ENCODE measurements around the gene FOXO3B. TPM values are rescaled to one million over a fixed set of nuclear protein-coding genes. Genes with fewer than 3 reads are reported as not detected.
"Not testable (repeated sequence)": the region's sequence is repeated elsewhere in the genome, so short reads cannot be mapped to it uniquely, and the experiment has no call there.

FOXO3B gene
- total and polyA plus RNA-seq, 4 donors: 0.95 to 5.2 (median 3.5) TPM; not detected in 1

DNA sequence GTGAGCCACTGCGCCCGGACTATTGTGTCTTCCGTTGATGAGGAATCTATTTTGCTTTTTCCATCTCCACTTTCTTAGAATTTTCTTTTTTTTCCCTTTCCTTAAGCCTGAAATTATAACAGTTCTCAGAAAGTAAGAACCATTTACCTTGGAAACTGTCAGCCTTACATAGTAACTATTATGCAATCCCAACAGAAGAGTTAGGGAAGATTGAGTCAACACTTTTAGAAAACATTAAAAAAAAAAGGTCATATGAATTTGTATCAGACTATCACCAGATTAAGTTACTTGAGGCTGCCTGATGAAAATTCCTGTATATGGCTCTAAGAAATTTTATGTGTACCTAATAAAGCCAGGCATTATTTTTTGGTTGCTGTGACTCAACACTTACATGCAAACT lies 26.1 kb upstream of the FOXO3B start:
- H3K4me1 ChIP-seq (ENCODE audit: control insufficient read depth in 1 of 2, insufficient read depth in 2 of 2, low read length in 2 of 2); intact Hi-C loops (cut with DNase I); H3K27me3 ChIP-seq (ENCODE audit: control insufficient read depth in 1 of 2, insufficient read depth in 2 of 2, low read length in 1 of 2); H3K4me3 ChIP-seq (ENCODE audit: low read length in 2 of 2); ATAC-seq (ENCODE audit: low FRiP score); H3K36me3 ChIP-seq (ENCODE audit: control insufficient read depth in 1 of 2, insufficient read depth in 2 of 2, low read length in 1 of 2); H3K9me3 ChIP-seq (ENCODE audit: control insufficient read depth, low read length); DNase-seq; H3K27ac ChIP-seq (ENCODE audit: low read depth in 1 of 2, low read length in 2 of 2): not testable (repeated sequence)
- WGBS, 2 donors: 95 to 96% methylated on average over 3 of the region's 3 CpGs

- H3K4me3 ChIP-seq (ENCODE audit: low read length in 2 of 2); H3K4me1 ChIP-seq (ENCODE audit: control insufficient read depth in 1 of 2, insufficient read depth in 2 of 2, low read length in 2 of 2); DNase-seq; H3K9me3 ChIP-seq (ENCODE audit: control insufficient read depth, low read length); H3K27ac ChIP-seq (ENCODE audit: low read depth in 1 of 2, low read length in 2 of 2); ATAC-seq (ENCODE audit: low FRiP score); intact Hi-C loops (cut with DNase I); H3K27me3 ChIP-seq (ENCODE audit: control insufficient read depth in 1 of 2, insufficient read depth in 2 of 2, low read length in 1 of 2); H3K36me3 ChIP-seq (ENCODE audit: control insufficient read depth in 1 of 2, insufficient read depth in 2 of 2, low read length in 1 of 2): not testable (repeated sequence)
- WGBS, 2 donors: 89% methylated on average over 3 of the region's 3 CpGs
Measured at GRCh38 chr17:18705955-18706354, 23.8 kb upstream of the FOXO3B start.

DNA sequence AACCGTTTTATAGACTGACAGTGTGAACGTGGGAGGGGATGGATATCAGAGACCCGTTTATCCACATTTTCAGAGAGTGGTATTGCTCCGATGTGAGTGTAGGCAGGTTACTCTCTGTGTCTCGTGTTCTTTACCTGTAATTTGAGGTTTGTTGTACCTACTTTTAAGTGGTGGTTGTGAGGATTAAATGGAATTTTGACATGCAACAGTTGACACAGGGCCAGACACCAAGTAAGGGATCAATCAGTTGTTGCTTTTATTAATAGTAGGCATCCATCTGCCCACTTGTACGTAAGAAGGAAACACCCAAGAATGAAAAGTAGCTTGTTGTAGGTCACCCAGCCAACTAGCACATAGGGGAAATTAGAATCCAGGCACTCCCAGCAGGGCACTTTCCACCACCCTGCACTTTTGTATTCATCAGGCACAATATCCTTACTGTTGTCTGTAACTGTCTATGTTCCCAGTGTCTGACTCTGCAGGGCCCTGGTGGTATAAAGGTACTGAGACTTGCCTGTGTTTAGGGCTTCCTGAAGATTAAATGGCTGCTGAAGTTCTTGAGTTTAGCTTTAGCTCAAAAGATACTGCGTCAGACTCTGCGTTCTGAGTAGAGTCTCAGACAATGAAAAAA lies 16.5 kb upstream of the FOXO3B start:
- ATAC-seq (ENCODE audit: low FRiP score); H3K27me3 ChIP-seq (ENCODE audit: control insufficient read depth in 1 of 2, insufficient read depth in 2 of 2, low read length in 1 of 2); H3K27ac ChIP-seq (ENCODE audit: low read depth in 1 of 2, low read length in 2 of 2); H3K36me3 ChIP-seq (ENCODE audit: control insufficient read depth in 1 of 2, insufficient read depth in 2 of 2, low read length in 1 of 2); H3K9me3 ChIP-seq (ENCODE audit: control insufficient read depth, low read length); DNase-seq; intact Hi-C loops (cut with DNase I); H3K4me1 ChIP-seq (ENCODE audit: control insufficient read depth in 1 of 2, insufficient read depth in 2 of 2, low read length in 2 of 2): not testable (repeated sequence)
- WGBS, 2 donors: 55 to 56% methylated on average over 8 of the region's 8 CpGs
- peak overlapping the region; percentile 45 to 71 for H3K4me3 ChIP-seq (ENCODE audit: low read length in 2 of 2)

GRCh38 chr17:18695143-18695542 lies 13.0 kb upstream of the FOXO3B start:
- H3K4me1 ChIP-seq (ENCODE audit: control insufficient read depth in 1 of 2, insufficient read depth in 2 of 2, low read length in 2 of 2); intact Hi-C loops (cut with DNase I); H3K36me3 ChIP-seq (ENCODE audit: control insufficient read depth in 1 of 2, insufficient read depth in 2 of 2, low read length in 1 of 2); H3K9me3 ChIP-seq (ENCODE audit: control insufficient read depth, low read length); DNase-seq; ATAC-seq (ENCODE audit: low FRiP score); H3K27ac ChIP-seq (ENCODE audit: low read depth in 1 of 2, low read length in 2 of 2); H3K4me3 ChIP-seq (ENCODE audit: low read length in 2 of 2); H3K27me3 ChIP-seq (ENCODE audit: control insufficient read depth in 1 of 2, insufficient read depth in 2 of 2, low read length in 1 of 2): not testable (repeated sequence)
- 63 to 77% methylated on average over 2 of the region's 2 CpGs for WGBS, 2 donors

DNA sequence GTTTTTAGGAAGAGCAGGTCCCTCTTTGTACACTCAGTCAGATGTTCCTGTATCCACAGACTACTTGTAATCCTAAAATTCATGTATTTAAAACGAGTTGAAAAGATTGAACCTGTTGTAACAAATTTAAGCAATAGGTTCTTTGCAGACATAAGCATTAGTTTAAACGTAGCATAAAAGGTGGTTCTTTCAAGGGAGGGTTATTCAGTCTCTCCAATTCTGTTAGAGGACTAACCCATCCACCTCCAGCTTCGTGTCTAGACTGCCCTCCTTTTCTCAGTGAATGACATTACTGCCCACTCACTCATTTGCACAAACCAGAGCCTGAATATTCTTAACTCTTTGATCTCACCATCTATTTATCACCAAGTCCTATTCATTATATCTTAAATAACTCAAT lies 554 bp upstream of the FOXO3B start:
- H3K27ac ChIP-seq (ENCODE audit: low read depth in 1 of 2, low read length in 2 of 2); intact Hi-C loops (cut with DNase I); H3K4me1 ChIP-seq (ENCODE audit: control insufficient read depth in 1 of 2, insufficient read depth in 2 of 2, low read length in 2 of 2); H3K4me3 ChIP-seq (ENCODE audit: low read length in 2 of 2); ATAC-seq (ENCODE audit: low FRiP score); DNase-seq; H3K9me3 ChIP-seq (ENCODE audit: control insufficient read depth, low read length); H3K36me3 ChIP-seq (ENCODE audit: control insufficient read depth in 1 of 2, insufficient read depth in 2 of 2, low read length in 1 of 2); H3K27me3 ChIP-seq (ENCODE audit: control insufficient read depth in 1 of 2, insufficient read depth in 2 of 2, low read length in 1 of 2): not testable (repeated sequence)
- 1 to 2% methylated on average over 3 of the region's 3 CpGs for WGBS, 2 donors

GRCh38 chr17:18677381-18677780 lies 4.7 kb downstream of the FOXO3B start:
- H3K27me3 ChIP-seq (ENCODE audit: control insufficient read depth in 1 of 2, insufficient read depth in 2 of 2, low read length in 1 of 2); intact Hi-C loops (cut with DNase I); H3K4me3 ChIP-seq (ENCODE audit: low read length in 2 of 2); H3K36me3 ChIP-seq (ENCODE audit: control insufficient read depth in 1 of 2, insufficient read depth in 2 of 2, low read length in 1 of 2); H3K4me1 ChIP-seq (ENCODE audit: control insufficient read depth in 1 of 2, insufficient read depth in 2 of 2, low read length in 2 of 2); H3K9me3 ChIP-seq (ENCODE audit: control insufficient read depth, low read length); H3K27ac ChIP-seq (ENCODE audit: low read depth in 1 of 2, low read length in 2 of 2); ATAC-seq (ENCODE audit: low FRiP score); DNase-seq: not testable (repeated sequence)
- WGBS, 2 donors: 97 to 99% methylated on average over 14 to 29 of the region's 29 CpGs

DNA sequence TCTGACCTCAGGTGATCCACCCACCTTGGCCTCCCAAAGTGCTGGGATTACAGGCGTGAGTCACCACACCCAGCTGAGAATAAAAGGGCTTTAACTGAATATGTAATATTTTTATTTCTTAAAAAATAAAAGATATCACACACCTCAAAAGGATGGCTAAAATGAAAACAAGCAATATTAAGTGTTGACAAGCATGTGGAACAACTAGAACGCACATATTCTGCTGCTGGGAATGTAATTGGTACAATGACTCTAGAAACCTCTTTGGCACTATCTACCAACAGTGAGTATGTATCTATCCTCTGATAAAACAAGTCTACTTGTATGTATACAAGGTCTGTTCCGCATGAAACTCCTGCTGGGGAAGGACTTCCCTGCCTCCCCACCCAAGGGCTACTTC lies 5.2 kb downstream of the FOXO3B start:
- intact Hi-C loops (cut with DNase I); H3K9me3 ChIP-seq (ENCODE audit: control insufficient read depth, low read length): not testable (repeated sequence)
- 99 to 100% methylated on average over 3 of the region's 3 CpGs for WGBS, 2 donors

GRCh38 chr17:18672395-18673227 lies 9.5 kb downstream of the FOXO3B start:
- H3K9me3 ChIP-seq (ENCODE audit: control insufficient read depth, low read length); H3K4me3 ChIP-seq (ENCODE audit: low read length in 2 of 2); H3K4me1 ChIP-seq (ENCODE audit: control insufficient read depth in 1 of 2, insufficient read depth in 2 of 2, low read length in 2 of 2); H3K27ac ChIP-seq (ENCODE audit: low read depth in 1 of 2, low read length in 2 of 2); intact Hi-C loops (cut with DNase I); H3K27me3 ChIP-seq (ENCODE audit: control insufficient read depth in 1 of 2, insufficient read depth in 2 of 2, low read length in 1 of 2); H3K36me3 ChIP-seq (ENCODE audit: control insufficient read depth in 1 of 2, insufficient read depth in 2 of 2, low read length in 1 of 2); DNase-seq: not testable (repeated sequence)
- 97 to 98% methylated on average over 37 to 90 of the region's 102 CpGs for WGBS, 2 donors
- peak; percentile 62 for ATAC-seq (ENCODE audit: low FRiP score)

More for the DNA sequence above, 5.2 kb downstream of the FOXO3B start:
- H3K27ac ChIP-seq (ENCODE audit: low read depth in 1 of 2, low read length in 2 of 2); ATAC-seq (ENCODE audit: low FRiP score); DNase-seq; H3K4me1 ChIP-seq (ENCODE audit: control insufficient read depth in 1 of 2, insufficient read depth in 2 of 2, low read length in 2 of 2); H3K36me3 ChIP-seq (ENCODE audit: control insufficient read depth in 1 of 2, insufficient read depth in 2 of 2, low read length in 1 of 2); H3K4me3 ChIP-seq (ENCODE audit: low read length in 2 of 2); H3K27me3 ChIP-seq (ENCODE audit: control insufficient read depth in 1 of 2, insufficient read depth in 2 of 2, low read length in 1 of 2): not testable (repeated sequence)

GRCh38 chr17:18668625-18669024 lies 13.5 kb downstream of the FOXO3B start:
- H3K27me3 ChIP-seq (ENCODE audit: control insufficient read depth in 1 of 2, insufficient read depth in 2 of 2, low read length in 1 of 2); H3K36me3 ChIP-seq (ENCODE audit: control insufficient read depth in 1 of 2, insufficient read depth in 2 of 2, low read length in 1 of 2); H3K4me1 ChIP-seq (ENCODE audit: control insufficient read depth in 1 of 2, insufficient read depth in 2 of 2, low read length in 2 of 2); H3K27ac ChIP-seq (ENCODE audit: low read depth in 1 of 2, low read length in 2 of 2); ATAC-seq (ENCODE audit: low FRiP score); intact Hi-C loops (cut with DNase I); DNase-seq; H3K9me3 ChIP-seq (ENCODE audit: control insufficient read depth, low read length); H3K4me3 ChIP-seq (ENCODE audit: low read length in 2 of 2): not testable (repeated sequence)
- 97 to 100% methylated on average over 1 of the region's 1 CpG for WGBS, 2 donors

All from aorta (tissue), 5 donors.